HEK293 (cell line): ENCODE measurements around the gene PXDC1.

Experiments
- EGR2 ChIP-seq: fragments of 450-650 bp; formaldehyde crosslinking; IDR thresholded peaks from 2 replicates; pipeline ENCODE4 v1.5.1; 2016; ENCODE audit warnings: low read depth, missing biosample characterization, missing genetic modification characterization
- KLF9 ChIP-seq: fragments of 450-650 bp; formaldehyde crosslinking; IDR thresholded peaks from 2 replicates; pipeline ENCODE4 v1.5.1; 2016; ENCODE audit warnings: missing biosample characterization, missing genetic modification characterization, low read depth
- MZF1 ChIP-seq: fragments of 450-650 bp; formaldehyde crosslinking; IDR thresholded peaks from 2 replicates; pipeline ENCODE4 v1.5.1; 2017; ENCODE audit warnings: missing biosample characterization, missing genetic modification characterization, borderline replicate concordance
- ZBTB17 ChIP-seq: fragments of 450-650 bp; formaldehyde crosslinking; IDR thresholded peaks from 2 replicates; pipeline ENCODE4 v1.5.1; 2016; ENCODE audit warnings: missing biosample characterization, missing genetic modification characterization
- ZNF426 ChIP-seq: fragments of 450-650 bp; formaldehyde crosslinking; IDR thresholded peaks from 2 replicates; pipeline ENCODE4 v1.5.1; 2017; ENCODE audit warnings: missing biosample characterization, missing genetic modification characterization, mild to moderate bottlenecking, inconsistent platforms, moderate library complexity
- ZNF561 ChIP-seq: fragments of 450-650 bp; IDR thresholded peaks from 2 replicates; pipeline ENCODE4 v1.5.1; 2018; ENCODE audit warnings: missing biosample characterization, missing genetic modification characterization, borderline replicate concordance
- TF ChIP-seq, protein P1 (sequence below): fragments of 450-650 bp; formaldehyde crosslinking; IDR thresholded peaks from 2 replicates; pipeline ENCODE4 v1.5.1; 2016; ENCODE audit warnings: missing biosample characterization, missing genetic modification characterization
- TF ChIP-seq, protein P2 (sequence below): fragments of 450-650 bp; formaldehyde crosslinking; IDR thresholded peaks from 2 replicates; pipeline ENCODE4 v1.5.1; 2016; ENCODE audit warnings: missing biosample characterization, missing genetic modification characterization
- TF ChIP-seq, protein P3 (sequence below): fragments of 450-650 bp; formaldehyde crosslinking; IDR thresholded peaks from 2 replicates; pipeline ENCODE4 v1.5.1; 2016; ENCODE audit warnings: missing biosample characterization, missing genetic modification characterization
- TF ChIP-seq, protein P4 (sequence below): fragments of 450-650 bp; formaldehyde crosslinking; IDR thresholded peaks from 2 replicates; pipeline ENCODE4 v1.5.1; 2016; ENCODE audit warnings: missing biosample characterization, missing genetic modification characterization

DNA sequence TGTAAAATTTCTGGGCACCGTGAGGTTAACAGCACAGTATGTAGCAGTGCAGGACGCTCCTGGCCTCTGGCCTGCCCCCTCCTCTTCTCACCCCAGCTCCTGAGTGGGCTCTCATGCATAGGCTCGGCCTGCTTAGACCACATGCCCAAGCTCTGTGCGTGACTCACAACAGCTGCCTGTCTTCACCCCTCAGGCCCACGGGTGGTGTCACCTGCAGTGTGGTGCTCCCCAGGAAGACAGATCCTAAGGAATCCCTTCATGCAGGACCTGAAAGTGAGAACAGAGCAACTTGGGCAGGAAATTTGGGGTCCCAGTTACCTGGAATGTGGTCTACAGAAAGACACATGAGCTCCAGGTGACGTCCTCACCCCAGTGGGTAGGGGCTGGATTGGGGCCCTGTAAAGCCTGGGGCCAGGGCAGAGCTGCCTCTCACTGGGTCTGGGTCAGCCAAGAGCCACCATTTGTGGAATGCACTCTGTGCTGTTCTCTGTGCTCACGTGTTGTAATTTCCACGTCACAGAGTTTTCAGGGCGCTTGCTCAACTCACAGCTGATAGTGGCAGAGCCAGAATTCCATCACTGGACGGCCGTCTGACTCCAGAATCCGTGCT lies 37.0 kb upstream of the PXDC1 start:
- TF ChIP-seq, protein P1, sequence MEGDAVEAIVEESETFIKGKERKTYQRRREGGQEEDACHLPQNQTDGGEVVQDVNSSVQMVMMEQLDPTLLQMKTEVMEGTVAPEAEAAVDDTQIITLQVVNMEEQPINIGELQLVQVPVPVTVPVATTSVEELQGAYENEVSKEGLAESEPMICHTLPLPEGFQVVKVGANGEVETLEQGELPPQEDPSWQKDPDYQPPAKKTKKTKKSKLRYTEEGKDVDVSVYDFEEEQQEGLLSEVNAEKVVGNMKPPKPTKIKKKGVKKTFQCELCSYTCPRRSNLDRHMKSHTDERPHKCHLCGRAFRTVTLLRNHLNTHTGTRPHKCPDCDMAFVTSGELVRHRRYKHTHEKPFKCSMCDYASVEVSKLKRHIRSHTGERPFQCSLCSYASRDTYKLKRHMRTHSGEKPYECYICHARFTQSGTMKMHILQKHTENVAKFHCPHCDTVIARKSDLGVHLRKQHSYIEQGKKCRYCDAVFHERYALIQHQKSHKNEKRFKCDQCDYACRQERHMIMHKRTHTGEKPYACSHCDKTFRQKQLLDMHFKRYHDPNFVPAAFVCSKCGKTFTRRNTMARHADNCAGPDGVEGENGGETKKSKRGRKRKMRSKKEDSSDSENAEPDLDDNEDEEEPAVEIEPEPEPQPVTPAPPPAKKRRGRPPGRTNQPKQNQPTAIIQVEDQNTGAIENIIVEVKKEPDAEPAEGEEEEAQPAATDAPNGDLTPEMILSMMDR (tag by site-specific recombination) = no peak
- TF ChIP-seq ZBTB17 = no peak
- no peak for TF ChIP-seq EGR2 (tag by site-specific recombination)
- TF ChIP-seq, protein P2, sequence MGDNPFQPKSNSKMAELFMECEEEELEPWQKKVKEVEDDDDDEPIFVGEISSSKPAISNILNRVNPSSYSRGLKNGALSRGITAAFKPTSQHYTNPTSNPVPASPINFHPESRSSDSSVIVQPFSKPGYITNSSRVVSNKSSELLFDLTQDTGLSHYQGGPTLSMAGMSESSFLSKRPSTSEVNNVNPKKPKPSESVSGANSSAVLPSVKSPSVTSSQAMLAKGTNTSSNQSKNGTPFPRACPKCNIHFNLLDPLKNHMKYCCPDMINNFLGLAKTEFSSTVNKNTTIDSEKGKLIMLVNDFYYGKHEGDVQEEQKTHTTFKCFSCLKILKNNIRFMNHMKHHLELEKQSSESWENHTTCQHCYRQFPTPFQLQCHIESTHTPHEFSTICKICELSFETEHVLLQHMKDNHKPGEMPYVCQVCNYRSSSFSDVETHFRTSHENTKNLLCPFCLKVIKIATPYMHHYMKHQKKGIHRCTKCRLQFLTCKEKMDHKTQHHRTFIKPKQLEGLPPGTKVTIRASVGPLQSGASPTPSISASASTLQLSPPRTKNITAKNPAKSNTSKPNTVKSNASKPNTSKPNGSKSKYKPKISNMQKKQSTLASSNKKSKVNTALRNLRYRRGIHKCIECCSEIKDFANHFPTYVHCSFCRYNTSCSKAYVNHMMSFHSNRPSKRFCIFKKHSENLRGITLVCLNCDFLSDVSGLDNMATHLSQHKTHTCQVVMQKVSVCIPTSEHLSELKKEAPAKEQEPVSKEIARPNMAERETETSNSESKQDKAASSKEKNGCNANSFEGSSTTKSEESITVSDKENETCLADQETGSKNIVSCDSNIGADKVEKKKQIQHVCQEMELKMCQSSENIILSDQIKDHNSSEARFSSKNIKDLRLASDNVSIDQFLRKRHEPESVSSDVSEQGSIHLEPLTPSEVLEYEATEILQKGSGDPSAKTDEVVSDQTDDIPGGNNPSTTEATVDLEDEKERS (tag by site-specific recombination) = no peak
- TF ChIP-seq, protein P3, sequence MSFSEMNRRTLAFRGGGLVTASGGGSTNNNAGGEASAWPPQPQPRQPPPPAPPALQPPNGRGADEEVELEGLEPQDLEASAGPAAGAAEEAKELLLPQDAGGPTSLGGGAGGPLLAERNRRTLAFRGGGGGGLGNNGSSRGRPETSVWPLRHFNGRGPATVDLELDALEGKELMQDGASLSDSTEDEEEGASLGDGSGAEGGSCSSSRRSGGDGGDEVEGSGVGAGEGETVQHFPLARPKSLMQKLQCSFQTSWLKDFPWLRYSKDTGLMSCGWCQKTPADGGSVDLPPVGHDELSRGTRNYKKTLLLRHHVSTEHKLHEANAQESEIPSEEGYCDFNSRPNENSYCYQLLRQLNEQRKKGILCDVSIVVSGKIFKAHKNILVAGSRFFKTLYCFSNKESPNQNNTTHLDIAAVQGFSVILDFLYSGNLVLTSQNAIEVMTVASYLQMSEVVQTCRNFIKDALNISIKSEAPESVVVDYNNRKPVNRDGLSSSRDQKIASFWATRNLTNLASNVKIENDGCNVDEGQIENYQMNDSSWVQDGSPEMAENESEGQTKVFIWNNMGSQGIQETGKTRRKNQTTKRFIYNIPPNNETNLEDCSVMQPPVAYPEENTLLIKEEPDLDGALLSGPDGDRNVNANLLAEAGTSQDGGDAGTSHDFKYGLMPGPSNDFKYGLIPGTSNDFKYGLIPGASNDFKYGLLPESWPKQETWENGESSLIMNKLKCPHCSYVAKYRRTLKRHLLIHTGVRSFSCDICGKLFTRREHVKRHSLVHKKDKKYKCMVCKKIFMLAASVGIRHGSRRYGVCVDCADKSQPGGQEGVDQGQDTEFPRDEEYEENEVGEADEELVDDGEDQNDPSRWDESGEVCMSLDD (tag by site-specific recombination) = no peak
- no peak for TF ChIP-seq MZF1 (tag by site-specific recombination)
- TF ChIP-seq ZNF426 (tag by site-specific recombination) = no peak
- TF ChIP-seq, protein P4, sequence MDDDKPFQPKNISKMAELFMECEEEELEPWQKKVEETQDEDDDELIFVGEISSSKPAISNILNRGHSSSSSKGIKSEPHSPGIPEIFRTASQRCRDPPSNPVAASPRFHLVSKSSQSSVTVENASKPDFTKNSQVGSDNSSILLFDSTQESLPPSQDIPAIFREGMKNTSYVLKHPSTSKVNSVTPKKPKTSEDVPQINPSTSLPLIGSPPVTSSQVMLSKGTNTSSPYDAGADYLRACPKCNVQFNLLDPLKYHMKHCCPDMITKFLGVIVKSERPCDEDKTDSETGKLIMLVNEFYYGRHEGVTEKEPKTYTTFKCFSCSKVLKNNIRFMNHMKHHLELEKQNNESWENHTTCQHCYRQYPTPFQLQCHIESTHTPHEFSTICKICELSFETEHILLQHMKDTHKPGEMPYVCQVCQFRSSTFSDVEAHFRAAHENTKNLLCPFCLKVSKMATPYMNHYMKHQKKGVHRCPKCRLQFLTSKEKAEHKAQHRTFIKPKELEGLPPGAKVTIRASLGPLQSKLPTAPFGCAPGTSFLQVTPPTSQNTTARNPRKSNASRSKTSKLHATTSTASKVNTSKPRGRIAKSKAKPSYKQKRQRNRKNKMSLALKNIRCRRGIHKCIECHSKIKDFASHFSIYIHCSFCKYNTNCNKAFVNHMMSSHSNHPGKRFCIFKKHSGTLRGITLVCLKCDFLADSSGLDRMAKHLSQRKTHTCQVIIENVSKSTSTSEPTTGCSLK (tag by site-specific recombination) = no peak
- TF ChIP-seq KLF9 (tag by site-specific recombination) = no peak
- TF ChIP-seq ZNF561 (tag by site-specific recombination) = no peak
